C4-2B (cell line): Measurements from ENCODE around the gene SHISA9.

Experiments used
- CTCF ChIP-seq: fragments of 450-650 bp; conservative IDR thresholded peaks from 2 replicates; pipeline ENCODE4 v1.5.1; 2017; ENCODE audit warnings: mild to moderate bottlenecking
- ZFX ChIP-seq: fragments of 450-650 bp; IDR thresholded peaks from 2 replicates; pipeline ENCODE4 v1.6.1; 2017

- TF ChIP-seq CTCF (no peak), ZFX (no peak)
Measured at GRCh38 chr16:12868788-12869187, 32.6 kb upstream of the SHISA9 start.
